ENCODE results near the gene HSPB1.

Gene HSPB1

DNA sequence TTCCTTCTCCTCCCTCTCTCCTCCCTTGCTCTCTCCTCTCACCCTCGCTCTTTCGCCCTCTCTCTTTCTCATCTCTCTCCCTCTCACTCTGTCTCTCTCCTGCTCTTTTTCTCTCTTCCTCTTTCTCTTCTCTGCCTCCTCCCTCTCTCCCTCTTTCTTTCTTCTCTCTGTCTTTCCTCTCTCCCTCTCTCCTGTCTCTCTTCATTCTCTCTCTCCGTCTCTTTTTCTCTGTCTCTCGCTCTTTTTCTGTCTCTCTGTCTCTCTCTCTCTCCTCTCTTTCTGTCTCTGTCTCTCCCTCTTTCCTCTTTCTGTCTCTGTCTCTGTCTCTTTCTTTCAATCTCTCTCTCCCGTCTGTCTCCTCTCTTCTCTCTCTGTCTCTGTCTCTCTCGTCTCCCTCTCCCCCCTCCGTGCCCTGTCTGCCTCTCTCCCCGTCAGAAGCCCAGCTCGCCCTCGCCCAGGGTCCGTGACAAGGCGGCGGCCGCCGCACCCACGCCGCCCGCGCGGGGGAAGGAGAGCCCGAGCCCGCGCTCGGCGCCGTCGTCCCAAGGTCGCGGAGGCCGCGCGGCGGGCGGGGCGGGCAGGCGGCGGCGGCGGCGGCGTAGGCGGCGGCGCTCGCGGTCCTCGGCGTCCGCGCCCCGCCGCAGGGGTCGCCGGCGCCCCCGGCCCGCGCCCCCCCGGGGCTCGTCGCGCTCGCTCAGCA lies 21.3 kb upstream of the HSPB1 start:
- H3K4me3 ChIP-seq (replicated peaks in 1 of 2; ENCODE audit: low read depth in 2 of 2, low read length in 2 of 2): peak overlapping the region in 1 of 2 donors; percentile 32
- DNase-seq (ENCODE audit: low read depth in 2 of 2): no peak

DNA sequence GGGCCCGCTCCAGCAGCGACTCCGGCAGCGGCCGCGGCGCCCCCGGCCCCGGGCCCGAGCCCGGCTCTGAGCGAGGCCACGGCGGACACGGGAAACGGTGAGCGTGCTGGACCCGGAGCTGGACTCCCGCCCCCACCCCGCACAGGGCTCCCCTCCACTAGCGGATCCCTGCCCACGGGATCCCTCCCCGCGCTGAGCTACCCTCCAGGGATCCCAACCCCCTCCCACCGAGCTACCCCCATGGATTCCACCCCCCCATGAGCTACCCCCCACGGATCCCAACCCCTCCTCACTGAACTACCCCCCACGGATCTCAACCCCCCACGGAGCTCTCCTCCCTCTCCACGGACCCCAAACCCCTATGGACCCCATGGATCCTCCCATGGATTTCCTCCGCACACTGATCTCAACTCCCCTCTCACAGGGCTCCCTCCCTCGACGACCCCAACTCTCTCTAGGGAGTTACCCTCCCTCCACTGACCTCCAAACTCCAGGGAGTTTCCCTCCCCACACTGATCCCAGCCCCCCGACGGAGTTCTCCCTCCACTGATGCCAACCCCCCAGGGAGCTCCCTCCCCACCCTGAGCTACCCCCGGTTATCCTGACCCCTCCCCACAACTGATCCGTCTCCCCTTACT lies 20.6 kb upstream of the HSPB1 start:
- H3K4me3 ChIP-seq (replicated peaks in 1 of 2; ENCODE audit: low read depth in 2 of 2, low read length in 2 of 2): peak overlapping the region; percentile 33 to 39
- TF ChIP-seq CTCF (IDR thresholded peaks at IDR 0.05; ENCODE audit: low read depth, low read length): no peak
- DNase-seq (ENCODE audit: low read depth in 2 of 2): no peak

More for the DNA sequence above, 21.3 kb upstream of the HSPB1 start:
- no peak for TF ChIP-seq CTCF (IDR thresholded peaks at IDR 0.05; ENCODE audit: low read depth, low read length)

DNA sequence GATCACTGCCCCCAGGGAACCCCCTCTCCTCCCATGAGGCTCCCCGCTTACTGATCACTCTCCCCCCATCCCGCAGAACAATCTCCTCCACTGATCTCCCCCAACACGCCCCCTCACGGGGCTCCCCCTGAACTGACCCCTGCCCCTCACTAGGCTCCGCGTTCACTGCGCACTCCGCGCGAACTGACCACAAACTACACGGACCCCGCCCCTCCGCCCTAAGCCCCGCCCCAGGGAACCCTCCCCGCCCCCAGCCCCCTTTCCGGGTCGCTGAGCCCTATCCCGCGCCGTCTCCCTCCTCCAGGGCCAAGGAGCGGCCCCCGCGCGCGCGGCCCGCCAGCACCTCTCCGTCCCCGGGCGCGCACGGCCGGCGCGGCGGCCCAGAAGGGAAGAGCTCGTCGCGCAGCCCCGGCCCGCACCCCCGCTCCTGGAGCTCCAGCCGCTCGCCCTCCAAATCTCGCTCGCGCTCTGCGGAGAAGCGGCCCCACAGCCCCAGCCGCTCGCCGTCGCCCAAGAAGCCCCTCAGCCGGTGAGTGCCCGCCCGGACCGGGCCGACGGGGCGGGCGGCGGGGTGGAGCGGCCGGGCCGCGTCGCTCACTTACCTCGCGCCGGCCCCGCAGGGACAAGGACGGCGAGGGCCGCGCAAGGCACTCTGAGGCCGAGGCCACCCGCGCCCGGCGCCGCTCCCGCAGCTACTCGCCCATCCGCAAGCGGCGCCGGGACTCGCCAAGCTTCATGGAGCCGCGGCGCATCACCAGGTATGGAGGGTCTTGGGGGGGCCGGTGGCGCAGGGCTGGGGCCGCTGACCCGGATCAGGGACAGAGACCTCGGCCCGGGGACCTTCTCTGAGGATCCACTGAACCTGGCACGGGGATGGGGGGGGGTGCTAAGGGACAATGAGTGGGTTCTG lies 19.9 kb upstream of the HSPB1 start:
- no peak for DNase-seq (ENCODE audit: low read depth in 2 of 2)
- TF ChIP-seq CTCF (IDR thresholded peaks at IDR 0.05; ENCODE audit: low read depth, low read length): no peak
- H3K4me3 ChIP-seq (replicated peaks in 1 of 2; ENCODE audit: low read depth in 2 of 2, low read length in 2 of 2): peak overlapping the region; percentile 39 to 44

- H3K4me3 ChIP-seq (replicated peaks in 1 of 2; ENCODE audit: low read depth in 2 of 2, low read length in 2 of 2): peak overlapping the region in 1 of 2 donors; percentile 5
- DNase-seq (ENCODE audit: low read depth in 2 of 2): no peak
- no peak for TF ChIP-seq CTCF (IDR thresholded peaks at IDR 0.05; ENCODE audit: low read depth, low read length)
These were observed 19.0 kb upstream of the HSPB1 start for GRCh38 chr7:76283254-76284159.

DNA sequence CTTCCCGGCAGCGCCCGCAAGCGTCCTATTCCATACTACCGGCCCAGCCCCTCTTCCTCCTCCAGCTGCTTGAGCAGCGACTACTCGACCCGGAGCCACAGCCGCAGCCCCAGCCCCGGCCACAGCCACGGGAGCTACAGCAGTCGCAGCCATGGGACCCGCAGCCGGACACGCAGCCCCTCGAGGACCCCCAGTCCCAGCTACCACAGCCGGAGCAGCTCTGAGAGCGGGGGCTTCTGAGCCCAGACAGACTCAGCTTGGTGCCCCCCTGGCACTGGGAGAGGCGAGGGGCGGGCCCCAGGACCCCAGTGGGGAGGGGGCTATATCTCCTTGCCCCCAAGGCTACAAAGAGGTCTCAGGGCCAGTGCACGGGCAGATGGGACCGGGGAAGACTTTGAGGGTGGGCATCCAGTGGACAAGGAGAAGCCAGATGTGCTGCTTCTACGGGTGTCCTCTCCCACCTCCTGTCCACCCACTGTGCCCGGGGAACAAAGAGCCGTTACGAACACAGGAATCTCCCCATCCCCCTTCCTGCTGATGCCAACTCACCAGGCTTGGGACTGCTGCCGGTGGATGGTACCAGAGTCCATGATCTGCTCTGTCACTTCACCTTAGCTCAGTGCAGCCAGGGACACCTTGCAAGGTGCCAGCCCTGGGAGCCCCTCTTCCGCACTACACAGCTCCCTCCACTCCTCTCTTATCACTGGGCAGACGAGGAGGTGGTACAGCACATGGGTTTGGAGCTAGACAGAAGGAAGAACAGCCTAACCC lies 16.7 kb upstream of the HSPB1 start:
- H3K4me3 ChIP-seq (replicated peaks in 1 of 2; ENCODE audit: low read depth in 2 of 2, low read length in 2 of 2): no peak overlapping the region
- no peak for DNase-seq (ENCODE audit: low read depth in 2 of 2)
- TF ChIP-seq CTCF (IDR thresholded peaks at IDR 0.05; ENCODE audit: low read depth, low read length): no peak
